WI38 (cell line): ENCODE measurements around the gene SWT1.
A peak's percentile ranks its signal among the peaks of the same experiment; 100 is the strongest.

ENCODE experiments used
- H3K4me3 ChIP-seq: 2 replicates; pipeline ENCODE4 v1.5.1; 2011; ENCODE audit warnings: low read depth, mild to moderate bottlenecking, control low read depth, low read length
- CTCF ChIP-seq: IDR thresholded peaks from 2 replicates; pipeline ENCODE4 v1.5.1; 2012; ENCODE audit warnings: low read depth, mild to moderate bottlenecking, control low read depth, low read length

SWT1 gene

DNA sequence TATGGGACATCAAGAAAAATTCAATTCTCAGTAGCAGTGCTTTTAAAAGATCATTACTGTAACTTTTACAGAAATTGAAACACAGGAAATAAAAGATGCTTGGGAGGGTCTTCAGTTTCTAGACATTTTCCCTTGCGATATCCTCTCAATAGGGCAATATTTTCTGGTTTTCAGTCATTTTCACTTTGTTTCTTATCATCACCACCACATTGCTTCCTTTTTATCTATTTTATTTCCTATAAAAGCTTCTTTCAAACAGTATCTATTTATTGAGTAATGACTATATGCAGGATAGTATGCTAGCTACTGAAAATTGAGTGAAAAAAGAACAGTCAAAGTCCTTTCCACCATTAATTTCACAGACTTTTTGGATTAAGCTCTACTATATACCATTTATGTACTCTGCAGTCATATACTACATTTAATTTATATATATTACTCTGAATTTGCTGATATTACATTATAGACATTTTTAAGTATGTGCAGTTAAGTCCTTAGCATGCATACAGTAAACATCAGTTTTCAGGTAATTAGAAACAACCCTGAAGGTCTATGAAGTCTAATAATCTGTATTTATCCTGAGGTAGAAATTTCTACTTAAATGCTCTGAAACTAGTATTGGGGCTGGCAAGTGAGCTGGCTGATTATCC, 18.9 kb upstream of the SWT1 start:
- no peak overlapping the region for H3K4me3 ChIP-seq
- no peak for TF ChIP-seq CTCF

- H3K4me3 ChIP-seq = no peak overlapping the region
- no peak for TF ChIP-seq CTCF
Observed at GRCh38 chr1:185139246-185139645, 17.7 kb upstream of the SWT1 start.

- H3K4me3 ChIP-seq = no peak overlapping the region
- no peak for TF ChIP-seq CTCF
Observed at GRCh38 chr1:185144233-185144632, 12.7 kb upstream of the SWT1 start.

GRCh38 chr1:185151215-185151614, 5.8 kb upstream of the SWT1 start:
- TF ChIP-seq CTCF = no peak
- H3K4me3 ChIP-seq = no peak overlapping the region

DNA sequence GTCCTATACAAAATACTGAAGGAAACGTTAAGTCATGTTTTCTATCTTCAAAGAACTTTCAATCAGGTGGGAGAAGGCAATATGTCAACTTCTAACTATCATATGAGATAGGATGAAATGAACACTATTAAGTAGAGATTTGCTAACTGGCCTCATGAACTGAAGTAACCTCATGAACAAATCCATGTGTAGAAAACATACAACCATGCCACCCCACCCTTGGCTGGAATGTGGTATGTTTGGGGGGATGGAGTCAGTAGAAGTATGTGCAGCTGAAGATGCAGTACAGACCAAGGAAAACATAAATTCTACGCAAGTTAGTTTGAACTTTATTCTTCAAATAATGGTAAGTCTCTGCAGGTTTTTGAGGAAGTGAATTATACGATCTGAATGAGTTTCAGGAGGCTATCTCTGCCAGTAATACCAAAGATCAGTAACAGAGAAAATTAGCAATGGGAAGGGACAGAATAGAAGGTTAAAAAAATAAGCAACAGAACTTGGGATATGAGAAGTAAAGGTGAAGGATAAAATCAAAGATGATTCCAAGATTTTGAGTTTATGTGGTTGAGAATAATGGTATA, 4.7 kb upstream of the SWT1 start:
- H3K4me3 ChIP-seq = no peak overlapping the region
- TF ChIP-seq CTCF = no peak

GRCh38 chr1:185154912-185155513, 2.0 kb upstream of the SWT1 start:
- TF ChIP-seq CTCF = no peak
- H3K4me3 ChIP-seq = peak overlapping the region; percentile 83

DNA sequence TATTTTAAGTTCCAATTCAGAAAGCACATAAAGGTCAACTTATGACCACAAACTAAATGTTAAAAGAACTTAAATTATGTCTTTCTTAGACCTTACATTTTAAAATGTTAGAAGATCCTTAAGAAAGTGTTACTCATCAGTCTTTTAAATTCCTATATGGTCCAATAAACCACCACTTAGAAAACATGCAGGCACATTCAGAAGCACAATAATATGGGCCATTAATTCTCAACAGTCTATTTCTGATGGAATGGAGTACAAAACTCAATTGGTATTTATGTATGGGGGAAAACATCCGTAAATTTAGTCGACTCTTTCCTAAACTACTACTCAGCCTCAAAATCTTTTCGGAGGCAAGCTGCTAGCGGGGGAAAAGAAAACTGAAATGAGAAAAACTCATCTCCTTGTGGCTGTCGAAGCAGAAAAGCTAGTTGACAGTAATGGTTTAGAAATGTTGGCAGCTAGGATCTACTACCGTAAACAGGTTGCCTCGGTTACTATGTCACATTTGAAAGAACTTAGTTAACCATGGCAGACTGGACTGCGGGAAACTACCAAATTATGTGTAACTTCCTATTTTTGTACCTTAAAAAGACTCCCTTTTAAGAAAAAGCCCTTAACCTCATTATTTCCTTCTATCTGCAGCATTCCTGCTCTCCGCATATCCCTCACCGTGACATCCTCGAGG, 1.2 kb upstream of the SWT1 start:
- peak overlapping the region; percentile 83 for H3K4me3 ChIP-seq

More for the DNA sequence above, 1.2 kb upstream of the SWT1 start:
- no peak for TF ChIP-seq CTCF
